Neutrophil (primary cell): ENCODE data around the gene MAS1.
A peak's percentile ranks its signal among the peaks of the same experiment; 100 is the strongest.

Experiments used
- H3K27ac ChIP-seq: fragments of 200-600 bp; sonication (generic); 2 replicates; pipeline ENCODE4 v1.5.1; 2016; ENCODE audit warnings: mild to moderate bottlenecking, moderate library complexity
- H3K27me3 ChIP-seq: fragments of 200-600 bp; sonication (generic); 2 replicates; pipeline ENCODE4 v1.6.0; 2016; ENCODE audit warnings: mild to moderate bottlenecking
- H3K36me3 ChIP-seq: fragments of 200-600 bp; sonication (generic); 2 replicates; pipeline ENCODE4 v1.5.1; 2017
- H3K4me1 ChIP-seq, 2 experiments: fragments of 200-600 bp in 1 of 2; sonication (generic) in 1 of 2; 1 replicate in 1 of 2; 2 replicates in 1 of 2; pipeline versions ENCODE4 v1.5.1 to v1.6.1; 2013 to 2016; ENCODE audit warnings: low read depth in 1 of 2, low read length in 1 of 2, mild to moderate bottlenecking in 1 of 2, moderate library complexity in 1 of 2; ENCODE audit not compliant: control insufficient read depth in 1 of 2, insufficient read depth in 1 of 2
- H3K4me3 ChIP-seq, 2 experiments: fragments of 200-600 bp in 1 of 2; sonication (generic) in 1 of 2; 1 replicate in 1 of 2; 2 replicates in 1 of 2; pipeline ENCODE4 v1.5.1; 2013 to 2016; ENCODE audit warnings: low read depth in 1 of 2, low read length in 1 of 2, mild to moderate bottlenecking in 1 of 2, moderate library complexity in 1 of 2
- H3K9me3 ChIP-seq: fragments of 200-600 bp; sonication (generic); 2 replicates; pipeline ENCODE4 v1.5.1; 2016
- TF ChIP-seq, protein P1 (sequence below): fragments of 200-600 bp; sonication (generic); IDR thresholded peaks from 2 replicates; pipeline ENCODE4 v1.5.1; 2016; ENCODE audit warnings: antibody characterized with exemption

The MAS1 gene

DNA sequence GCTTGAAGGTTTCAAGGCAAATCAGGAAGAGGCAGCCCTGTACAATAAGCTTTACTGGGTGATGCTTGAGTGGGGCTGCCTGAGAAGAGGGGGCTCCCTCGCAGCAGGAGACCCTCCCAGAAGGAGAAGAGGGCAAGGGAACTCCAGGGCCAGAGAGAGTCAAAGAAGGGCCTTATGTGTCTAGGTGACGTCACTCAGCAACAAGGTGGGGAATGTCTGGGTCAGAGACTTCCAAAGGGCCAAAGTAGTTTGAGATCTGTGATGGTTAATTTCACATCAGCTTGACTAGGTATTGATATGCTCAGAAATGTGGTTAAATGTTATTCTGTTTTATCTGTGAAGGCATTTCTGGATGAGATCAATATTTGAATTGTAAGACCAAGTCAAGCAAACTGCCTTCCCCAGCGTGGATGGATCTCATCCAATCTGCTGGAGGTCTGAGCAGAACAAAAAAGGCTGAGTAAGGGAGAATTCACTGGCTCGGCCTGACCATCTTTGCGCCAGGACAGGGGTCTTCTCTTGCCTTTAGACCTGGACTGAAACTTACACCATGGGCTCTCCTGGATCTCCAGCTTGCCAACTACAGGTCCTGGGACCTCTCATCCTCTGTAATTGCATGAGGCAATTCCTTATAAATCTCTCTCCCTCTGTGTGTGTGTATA, 35.9 kb downstream of the MAS1 start:
- H3K9me3 ChIP-seq = no peaks in the 10 kb centered on the region
- H3K4me1 ChIP-seq = no peaks in the 10 kb centered on the region
- no peaks in the 10 kb centered on the region for H3K36me3 ChIP-seq
- TF ChIP-seq, protein P1, sequence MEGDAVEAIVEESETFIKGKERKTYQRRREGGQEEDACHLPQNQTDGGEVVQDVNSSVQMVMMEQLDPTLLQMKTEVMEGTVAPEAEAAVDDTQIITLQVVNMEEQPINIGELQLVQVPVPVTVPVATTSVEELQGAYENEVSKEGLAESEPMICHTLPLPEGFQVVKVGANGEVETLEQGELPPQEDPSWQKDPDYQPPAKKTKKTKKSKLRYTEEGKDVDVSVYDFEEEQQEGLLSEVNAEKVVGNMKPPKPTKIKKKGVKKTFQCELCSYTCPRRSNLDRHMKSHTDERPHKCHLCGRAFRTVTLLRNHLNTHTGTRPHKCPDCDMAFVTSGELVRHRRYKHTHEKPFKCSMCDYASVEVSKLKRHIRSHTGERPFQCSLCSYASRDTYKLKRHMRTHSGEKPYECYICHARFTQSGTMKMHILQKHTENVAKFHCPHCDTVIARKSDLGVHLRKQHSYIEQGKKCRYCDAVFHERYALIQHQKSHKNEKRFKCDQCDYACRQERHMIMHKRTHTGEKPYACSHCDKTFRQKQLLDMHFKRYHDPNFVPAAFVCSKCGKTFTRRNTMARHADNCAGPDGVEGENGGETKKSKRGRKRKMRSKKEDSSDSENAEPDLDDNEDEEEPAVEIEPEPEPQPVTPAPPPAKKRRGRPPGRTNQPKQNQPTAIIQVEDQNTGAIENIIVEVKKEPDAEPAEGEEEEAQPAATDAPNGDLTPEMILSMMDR = no peak
- H3K27ac ChIP-seq = no peak overlapping the region
- H3K27me3 ChIP-seq = peaks cover 20% of the 10 kb centered on the region
- no peak overlapping the region for H3K4me3 ChIP-seq

DNA sequence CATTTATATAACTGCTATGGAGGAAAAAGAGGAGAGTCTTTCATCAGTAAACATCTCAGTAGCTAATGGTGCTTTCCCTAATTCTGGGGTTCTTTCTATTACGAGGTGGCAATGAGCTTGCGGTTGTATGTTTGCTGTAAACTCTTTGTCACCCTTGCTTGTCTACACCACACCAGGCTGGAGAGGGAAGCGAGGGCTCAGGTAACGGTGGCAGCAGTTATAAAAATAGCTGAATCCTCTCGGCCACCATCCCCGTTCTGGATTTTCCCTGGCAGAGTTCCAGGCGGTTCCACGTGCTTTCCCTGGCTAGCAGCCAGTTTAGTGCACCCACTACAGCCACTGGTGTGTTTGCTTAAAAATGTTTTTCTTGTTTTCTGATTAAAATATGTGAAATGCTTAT, 39.0 kb downstream of the MAS1 start:
- H3K36me3 ChIP-seq = no peaks in the 10 kb centered on the region
- H3K27me3 ChIP-seq = peaks cover 41% of the 10 kb centered on the region
- no peaks in the 10 kb centered on the region for H3K9me3 ChIP-seq
- H3K27ac ChIP-seq = peak overlapping the region; percentile 3
- H3K4me3 ChIP-seq = no peak overlapping the region
- TF ChIP-seq, protein P1 = no peak
- H3K4me1 ChIP-seq = no peaks in the 10 kb centered on the region

DNA sequence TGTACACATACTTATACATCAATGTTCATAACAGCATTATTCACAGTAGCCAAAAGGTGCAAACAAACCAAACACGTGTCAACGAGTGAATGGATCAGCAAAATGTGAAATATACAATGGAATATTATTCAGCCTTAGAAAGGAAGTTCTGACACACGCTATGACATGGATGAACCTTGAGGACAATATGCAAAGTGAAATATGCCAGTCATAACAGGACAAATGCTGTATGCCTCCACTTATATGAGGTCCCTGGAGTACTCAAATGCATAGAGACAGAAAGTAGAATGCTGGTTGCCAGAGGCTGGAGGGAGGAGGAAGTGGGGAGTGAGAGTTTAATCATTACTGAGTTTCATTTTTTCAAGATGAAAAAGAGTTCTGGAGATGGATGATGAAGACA, 40.3 kb downstream of the MAS1 start:
- Histone ChIP-seq H3K9me3 (no peaks in the 10 kb centered on the region), H3K4me1 (no peaks in the 10 kb centered on the region), H3K36me3 (no peaks in the 10 kb centered on the region), H3K4me3 (no peak overlapping the region), H3K27me3 (peaks cover 37% of the 10 kb centered on the region), H3K27ac (no peak overlapping the region)
- TF ChIP-seq, protein P1 = no peak

DNA sequence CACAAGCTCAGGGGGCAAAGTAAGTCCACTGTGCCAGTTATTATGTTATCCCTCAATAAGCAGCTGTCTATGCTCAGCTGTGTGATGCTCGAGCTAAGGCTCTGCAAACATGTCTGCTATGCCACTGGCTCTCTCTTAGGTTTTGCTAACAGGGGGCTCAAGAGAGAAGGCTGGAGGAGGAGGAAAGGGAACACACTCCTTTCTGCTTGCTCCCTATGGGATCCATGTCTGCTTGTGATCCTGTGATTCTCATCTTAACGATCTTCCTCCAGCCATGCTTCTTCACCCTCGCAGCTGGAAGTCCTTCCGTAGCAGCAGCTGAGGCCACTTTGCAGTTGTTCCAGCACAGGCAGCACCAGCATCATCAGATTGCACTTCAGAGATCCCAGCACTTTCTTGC, 41.1 kb downstream of the MAS1 start:
- Histone ChIP-seq H3K9me3 (no peaks in the 10 kb centered on the region), H3K36me3 (no peaks in the 10 kb centered on the region)
- TF ChIP-seq, protein P1 = no peak

DNA sequence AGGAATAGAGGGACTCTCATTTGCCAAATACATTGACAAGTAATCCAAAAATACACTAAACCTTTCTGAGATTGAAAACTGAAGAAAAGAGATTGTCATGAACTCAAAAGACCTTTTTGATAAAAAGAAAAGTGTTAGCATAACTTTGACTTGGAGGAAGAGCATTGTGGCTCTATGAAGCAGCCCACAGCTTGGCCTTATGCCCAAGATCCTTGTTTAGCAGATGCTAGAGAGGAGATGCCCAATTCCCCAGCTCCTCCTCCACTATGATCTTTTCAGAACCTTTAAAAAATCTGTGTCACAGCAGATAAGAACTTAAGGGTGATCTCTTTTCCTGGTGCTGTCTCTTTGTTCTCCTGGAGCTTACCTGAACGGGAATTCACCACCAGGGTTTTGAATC, 42.3 kb downstream of the MAS1 start:
- Histone ChIP-seq H3K4me3 (no peak overlapping the region), H3K27me3 (peaks cover 44% of the 10 kb centered on the region)

More for the DNA sequence above, 41.1 kb downstream of the MAS1 start:
- Histone ChIP-seq H3K4me1 (no peaks in the 10 kb centered on the region), H3K4me3 (no peak overlapping the region), H3K27me3 (peaks cover 42% of the 10 kb centered on the region), H3K27ac (no peak overlapping the region)

More for the DNA sequence above, 42.3 kb downstream of the MAS1 start:
- Histone ChIP-seq H3K27ac (no peak overlapping the region), H3K4me1 (no peaks in the 10 kb centered on the region), H3K36me3 (no peaks in the 10 kb centered on the region), H3K9me3 (no peaks in the 10 kb centered on the region)
- TF ChIP-seq, protein P1 = no peak
